Measurements from ENCODE around the gene SENP3.

SENP3 gene

GRCh38 chr17:7561589-7562207 is at the start of gene SENP3:
SENP3 (plus strand) TSS chr17:7561919; CDS start chr17:7563077, 1,158 bp downstream.
- DNase-seq (ENCODE audit: low spot score) = peak; percentile 96

GRCh38 chr17:7512105-7512504 is 49.6 kb upstream of the SENP3 start:
- DNase-seq (ENCODE audit: low spot score) = no peak

- no peak for DNase-seq (ENCODE audit: low spot score)
Measured at GRCh38 chr17:7512824-7513540, 48.7 kb upstream of the SENP3 start.

GRCh38 chr17:7513850-7514419 is 47.8 kb upstream of the SENP3 start:
- no peak for DNase-seq (ENCODE audit: low spot score)

GRCh38 chr17:7515911-7516610 is 45.7 kb upstream of the SENP3 start:
- DNase-seq (ENCODE audit: low spot score) = no peak

- no peak for DNase-seq (ENCODE audit: low spot score)
Measured at GRCh38 chr17:7523033-7523432, 38.7 kb upstream of the SENP3 start.

GRCh38 chr17:7528842-7529241 is 32.9 kb upstream of the SENP3 start:
- no peak for DNase-seq (ENCODE audit: low spot score)

- DNase-seq (ENCODE audit: low spot score) = no peak
Measured at GRCh38 chr17:7530023-7530900, 31.5 kb upstream of the SENP3 start.

GRCh38 chr17:7538050-7538449 is 23.7 kb upstream of the SENP3 start:
- DNase-seq (ENCODE audit: low spot score) = no peak

- no peak for DNase-seq (ENCODE audit: low spot score)
Measured at GRCh38 chr17:7538891-7539545, 22.7 kb upstream of the SENP3 start.

GRCh38 chr17:7541074-7541621 is 20.6 kb upstream of the SENP3 start:
- no peak for DNase-seq (ENCODE audit: low spot score)

- no peak for DNase-seq (ENCODE audit: low spot score)
Measured at GRCh38 chr17:7544911-7545310, 16.8 kb upstream of the SENP3 start.

GRCh38 chr17:7548585-7549400 is 12.9 kb upstream of the SENP3 start, which contains the start of gene TNFSF12:
TNFSF12 (plus strand) TSS chr17:7549058; CDS start chr17:7549154, 96 bp downstream.
- no peak for DNase-seq (ENCODE audit: low spot score)

- no peak for DNase-seq (ENCODE audit: low spot score)
Measured at GRCh38 chr17:7549401-7550055, 12.2 kb upstream of the SENP3 start.

GRCh38 chr17:7550344-7550743 is 11.4 kb upstream of the SENP3 start:
- DNase-seq (ENCODE audit: low spot score) = no peak

- no peak for DNase-seq (ENCODE audit: low spot score)
Measured at GRCh38 chr17:7551396-7551795, 10.3 kb upstream of the SENP3 start.

- DNase-seq (ENCODE audit: low spot score) = no peak
Measured at GRCh38 chr17:7552621-7553051, 9.1 kb upstream of the SENP3 start.

- DNase-seq (ENCODE audit: low spot score) = no peak
Measured at GRCh38 chr17:7553356-7553755, 8.4 kb upstream of the SENP3 start.

- no peak for DNase-seq (ENCODE audit: low spot score)
Measured at GRCh38 chr17:7555320-7555948, 6.3 kb upstream of the SENP3 start.
